HG03060 (cell line): ENCODE data around the gene RXRA.

ENCODE experiments used
- ATAC-seq: cut with Tn5 transposase; IDR thresholded peaks from one replicate; pipeline ENCODE4 v1.9.1; 2021; ENCODE audit warnings: low read depth, moderate number of reproducible peaks; ENCODE audit not compliant: unreplicated experiment

Gene RXRA

GRCh38 chr9:134325813-134326723 is at the start of gene RXRA:
Gene RXRA (plus strand): TSS chr9:134326455. CDS start chr9:134326632, 177 bp downstream.
- no peak for ATAC-seq

GRCh38 chr9:134278286-134278685 is 48.0 kb upstream of the RXRA start:
- ATAC-seq, result no peak

GRCh38 chr9:134278974-134279640 is 47.1 kb upstream of the RXRA start:
- no peak for ATAC-seq

- ATAC-seq, result no peak
Measured at GRCh38 chr9:134282138-134282650, 44.1 kb upstream of the RXRA start.

- ATAC-seq, result no peak
Measured at GRCh38 chr9:134283111-134283515, 43.1 kb upstream of the RXRA start.

- no peak for ATAC-seq
Measured at GRCh38 chr9:134283692-134284265, 42.5 kb upstream of the RXRA start.

- ATAC-seq, result no peak
Measured at GRCh38 chr9:134284273-134284672, 42.0 kb upstream of the RXRA start.

- ATAC-seq, result no peak
Measured at GRCh38 chr9:134284741-134285140, 41.5 kb upstream of the RXRA start.

GRCh38 chr9:134285215-134285845 is 40.9 kb upstream of the RXRA start:
- ATAC-seq, result no peak

- ATAC-seq, result no peak
Measured at GRCh38 chr9:134286471-134287245, 39.6 kb upstream of the RXRA start.

GRCh38 chr9:134287591-134288491 is 38.4 kb upstream of the RXRA start:
- ATAC-seq, result no peak

- no peak for ATAC-seq
Measured at GRCh38 chr9:134288746-134289145, 37.5 kb upstream of the RXRA start.

- no peak for ATAC-seq
Measured at GRCh38 chr9:134289241-134289875, 36.9 kb upstream of the RXRA start.

- ATAC-seq, result no peak
Measured at GRCh38 chr9:134290603-134291451, 35.4 kb upstream of the RXRA start.

GRCh38 chr9:134291452-134291881 is 34.8 kb upstream of the RXRA start:
- ATAC-seq, result no peak

GRCh38 chr9:134291961-134292871 is 34.0 kb upstream of the RXRA start:
- ATAC-seq, result no peak
